ENCODE measurements around the gene KLK15. TPM values are rescaled to one million over a fixed set of nuclear protein-coding genes. Genes with fewer than 3 reads are reported as not detected.

KLK15 gene
- total RNA-seq, 1 donor from 2014 or later = not detected

- no peak for DNase-seq (ENCODE audit: extremely low spot score, unreplicated experiment)
Observed at GRCh38 chr19:50869479-50869878, 36.1 kb upstream of the KLK15 start.

GRCh38 chr19:50861496-50862286 lies 28.3 kb upstream of the KLK15 start:
- Mint-ChIP-seq H3K4me1 (ENCODE audit: unreplicated experiment) (peaks cover 7% of the 10 kb centered on the region), H3K36me3 (no peaks in the 10 kb centered on the region), H3K4me3 (no peak overlapping the region), H3K27ac (no peak overlapping the region), H3K9me3 (no peaks in the 10 kb centered on the region), H3K27me3 (peaks cover 66% of the 10 kb centered on the region)
- DNase-seq (ENCODE audit: extremely low spot score, unreplicated experiment) = no peak
- TF ChIP-seq CTCF (conservative IDR thresholded peaks at IDR 0.05) = no peak

More at GRCh38 chr19:50869479-50869878, 36.1 kb upstream of the KLK15 start:
- Mint-ChIP-seq H3K27me3 (peaks cover 71% of the 10 kb centered on the region), H3K36me3 (no peaks in the 10 kb centered on the region), H3K4me1 (ENCODE audit: unreplicated experiment) (no peaks in the 10 kb centered on the region), H3K27ac (no peak overlapping the region), H3K4me3 (no peak overlapping the region), H3K9me3 (no peaks in the 10 kb centered on the region)
- TF ChIP-seq CTCF (conservative IDR thresholded peaks at IDR 0.05) = no peak

GRCh38 chr19:50861010-50861409 lies 27.6 kb upstream of the KLK15 start:
- no peak overlapping the region for H3K4me3 Mint-ChIP-seq
- H3K27me3 Mint-ChIP-seq = peaks cover 66% of the 10 kb centered on the region
- no peaks in the 10 kb centered on the region for H3K9me3 Mint-ChIP-seq
- H3K27ac Mint-ChIP-seq = no peak overlapping the region
- no peak for DNase-seq (ENCODE audit: extremely low spot score, unreplicated experiment)
- TF ChIP-seq CTCF (conservative IDR thresholded peaks at IDR 0.05) = no peak
- H3K4me1 Mint-ChIP-seq (ENCODE audit: unreplicated experiment) = peaks cover 7% of the 10 kb centered on the region
- no peaks in the 10 kb centered on the region for H3K36me3 Mint-ChIP-seq

GRCh38 chr19:50859849-50860248 lies 26.5 kb upstream of the KLK15 start:
- Mint-ChIP-seq H3K27me3 (peaks cover 72% of the 10 kb centered on the region), H3K9me3 (no peaks in the 10 kb centered on the region), H3K27ac (no peak overlapping the region), H3K4me3 (no peak overlapping the region), H3K4me1 (ENCODE audit: unreplicated experiment) (peaks cover 7% of the 10 kb centered on the region), H3K36me3 (no peaks in the 10 kb centered on the region)
- no peak for TF ChIP-seq CTCF (conservative IDR thresholded peaks at IDR 0.05)
- no peak for DNase-seq (ENCODE audit: extremely low spot score, unreplicated experiment)

GRCh38 chr19:50858886-50859285 lies 25.5 kb upstream of the KLK15 start:
- Mint-ChIP-seq H3K9me3 (no peaks in the 10 kb centered on the region), H3K4me3 (no peak overlapping the region), H3K27me3 (peaks cover 75% of the 10 kb centered on the region), H3K4me1 (ENCODE audit: unreplicated experiment) (peaks cover 7% of the 10 kb centered on the region), H3K36me3 (no peaks in the 10 kb centered on the region), H3K27ac (peak overlapping the region; percentile 11)
- no peak for DNase-seq (ENCODE audit: extremely low spot score, unreplicated experiment)
- TF ChIP-seq CTCF (conservative IDR thresholded peaks at IDR 0.05) = no peak
